Gastroesophageal sphincter (tissue), 3 donors: ENCODE measurements around the gene RIPOR3.

ENCODE experiments used
- EP300 ChIP-seq: sonication (generic); formaldehyde crosslinking; IDR thresholded peaks from one replicate; pipeline ENCODE4 v1.6.1; 2017; ENCODE audit warnings: antibody characterized with exemption, mild to moderate bottlenecking
- POLR2A ChIP-seq, 2 donors: fragments of 450-650 bp; IDR thresholded peaks; one replicate each; pipeline ENCODE4 v1.6.1; 2017; ENCODE audit warnings: antibody characterized with exemption in 2 of 2, mild to moderate bottlenecking in 2 of 2, moderate library complexity in 1 of 2
- POLR2AphosphoS5 ChIP-seq: sonication (generic); formaldehyde crosslinking; IDR thresholded peaks from one replicate; pipeline ENCODE4 v1.6.1; 2017; ENCODE audit warnings: antibody characterized with exemption
- TF ChIP-seq, protein P1 (sequence below), 4 experiments: fragments of 200-600 bp in 2 of 4; fragments of 450-650 bp in 2 of 4; sonication (generic) in 1 of 4; IDR thresholded peaks; one replicate each; pipeline ENCODE4 v1.5.1; 2017 to 2019; ENCODE audit warnings: antibody characterized with exemption in 4 of 4, mild to moderate bottlenecking in 2 of 4, moderate library complexity in 2 of 4

DNA sequence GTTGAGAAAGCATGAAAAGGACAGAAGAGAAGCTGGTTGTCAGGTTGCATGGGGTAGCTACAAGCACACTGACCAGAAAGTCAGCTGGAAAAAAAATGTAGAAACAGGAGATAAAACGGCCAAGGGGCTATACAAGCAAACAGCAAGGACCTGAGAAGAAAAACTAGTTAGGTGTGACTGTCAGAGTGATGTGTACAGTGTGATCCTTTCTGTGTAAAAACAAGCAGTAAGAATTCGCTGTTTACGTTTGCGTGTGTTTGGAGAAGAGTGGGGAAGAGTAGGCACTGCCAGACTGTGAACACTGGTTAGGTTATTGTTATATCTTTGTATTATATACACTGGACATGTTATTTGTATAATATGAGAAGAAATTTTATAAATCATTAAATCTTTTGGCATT lies 153.1 kb downstream of the RIPOR3 start:
- TF ChIP-seq, protein P1, sequence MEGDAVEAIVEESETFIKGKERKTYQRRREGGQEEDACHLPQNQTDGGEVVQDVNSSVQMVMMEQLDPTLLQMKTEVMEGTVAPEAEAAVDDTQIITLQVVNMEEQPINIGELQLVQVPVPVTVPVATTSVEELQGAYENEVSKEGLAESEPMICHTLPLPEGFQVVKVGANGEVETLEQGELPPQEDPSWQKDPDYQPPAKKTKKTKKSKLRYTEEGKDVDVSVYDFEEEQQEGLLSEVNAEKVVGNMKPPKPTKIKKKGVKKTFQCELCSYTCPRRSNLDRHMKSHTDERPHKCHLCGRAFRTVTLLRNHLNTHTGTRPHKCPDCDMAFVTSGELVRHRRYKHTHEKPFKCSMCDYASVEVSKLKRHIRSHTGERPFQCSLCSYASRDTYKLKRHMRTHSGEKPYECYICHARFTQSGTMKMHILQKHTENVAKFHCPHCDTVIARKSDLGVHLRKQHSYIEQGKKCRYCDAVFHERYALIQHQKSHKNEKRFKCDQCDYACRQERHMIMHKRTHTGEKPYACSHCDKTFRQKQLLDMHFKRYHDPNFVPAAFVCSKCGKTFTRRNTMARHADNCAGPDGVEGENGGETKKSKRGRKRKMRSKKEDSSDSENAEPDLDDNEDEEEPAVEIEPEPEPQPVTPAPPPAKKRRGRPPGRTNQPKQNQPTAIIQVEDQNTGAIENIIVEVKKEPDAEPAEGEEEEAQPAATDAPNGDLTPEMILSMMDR (IDR thresholded peaks at IDR 0.05): no peak
- TF ChIP-seq POLR2A (IDR thresholded peaks at IDR 0.05) (no peak), EP300 (no peak), POLR2AphosphoS5 (no peak)
